Smooth muscle cell (in vitro differentiated cells): ENCODE results near the gene CYP19A1. TPM values are rescaled to one million over a fixed set of nuclear protein-coding genes. Genes with fewer than 3 reads are reported as not detected.

ENCODE experiments used
- DNase-seq: peaks from one replicate; lab custom pipeline; 2025; ENCODE audit not compliant: unreplicated experiment; lab: John Stamatoyannopoulos, UW
- H2AFZ ChIP-seq: fragments of 200-600 bp; sonication (generic); 2 replicates; pipeline ENCODE4 v1.6.0; 2016; ENCODE audit warnings: antibody characterized with exemption, low read depth, mild to moderate bottlenecking
- H3F3A ChIP-seq: fragments of 200-600 bp; sonication (generic); 2 replicates; pipeline ENCODE4 v1.6.0; 2017; ENCODE audit warnings: antibody characterized with exemption, low read depth
- H3K27ac ChIP-seq: fragments of 200-600 bp; sonication (generic); 2 replicates; pipeline ENCODE4 v1.5.1; 2016; ENCODE audit warnings: low read depth, mild to moderate bottlenecking
- H3K27me3 ChIP-seq: fragments of 200-600 bp; sonication (generic); 2 replicates; pipeline ENCODE4 v1.6.1; 2016; ENCODE audit warnings: low read depth, mild to moderate bottlenecking
- H3K36me3 ChIP-seq: fragments of 200-600 bp; sonication (generic); 2 replicates; pipeline ENCODE4 v1.5.1; 2016; ENCODE audit warnings: low read depth
- H3K4me1 ChIP-seq: fragments of 200-600 bp; sonication (generic); 2 replicates; pipeline ENCODE4 v1.5.1; 2016; ENCODE audit warnings: low read depth
- H3K4me2 ChIP-seq: fragments of 200-600 bp; sonication (generic); 2 replicates; pipeline ENCODE4 v1.6.0; 2016; ENCODE audit warnings: mild to moderate bottlenecking
- H3K4me3 ChIP-seq: fragments of 200-600 bp; sonication (generic); 2 replicates; pipeline ENCODE4 v1.5.1; 2016; ENCODE audit warnings: mild to moderate bottlenecking
- H3K79me2 ChIP-seq: fragments of 200-600 bp; sonication (generic); 2 replicates; pipeline ENCODE4 v1.6.0; 2016; ENCODE audit warnings: low read depth, mild to moderate bottlenecking
- H3K9ac ChIP-seq: fragments of 200-600 bp; sonication (generic); 2 replicates; pipeline ENCODE4 v1.6.0; 2016; ENCODE audit warnings: low read depth
- H3K9me3 ChIP-seq: fragments of 200-600 bp; sonication (generic); replicated peaks from 2 replicates; pipeline ENCODE4 v1.5.1; 2016; ENCODE audit warnings: low read depth
- H4K20me1 ChIP-seq: fragments of 200-600 bp; sonication (generic); 2 replicates; pipeline ENCODE4 v1.6.0; 2016; ENCODE audit warnings: low read depth
- WGBS: methylation state at CpG from one replicate; pipeline ENCODE4 v1.1.7; 2016; ENCODE audit warnings: low lambda C conversion rate; 5-methylcytosine and 5-hydroxymethylcytosine counted together
- polyA plus RNA-seq: library from polyadenylated mRNA; unstranded; fragments of >200 nt; fragmentation: Nextera tagmentation; extraction: Ambion mirVana; gene quantifications from 2 replicates; pipeline ENCODE4 v1.2.1, GENCODE V29; 2016
- total RNA-seq: library from RNA; depleted of rRNA; stranded (reverse); fragments of >200 nt; gene quantifications from 2 replicates; pipeline ENCODE4 v1.2.3, GENCODE V29; 2014
- TF ChIP-seq, protein P1 (sequence below): fragments of 200-600 bp; sonication (generic); IDR thresholded peaks from 2 replicates; pipeline ENCODE4 v1.5.1; 2017; ENCODE audit warnings: borderline replicate concordance, mild to moderate bottlenecking, antibody characterized with exemption; ENCODE audit not compliant: insufficient read depth, poor library complexity, severe bottlenecking

CYP19A1 gene
- total and polyA plus RNA-seq, 2 experiments from 2014 or later, result not detected

DNA sequence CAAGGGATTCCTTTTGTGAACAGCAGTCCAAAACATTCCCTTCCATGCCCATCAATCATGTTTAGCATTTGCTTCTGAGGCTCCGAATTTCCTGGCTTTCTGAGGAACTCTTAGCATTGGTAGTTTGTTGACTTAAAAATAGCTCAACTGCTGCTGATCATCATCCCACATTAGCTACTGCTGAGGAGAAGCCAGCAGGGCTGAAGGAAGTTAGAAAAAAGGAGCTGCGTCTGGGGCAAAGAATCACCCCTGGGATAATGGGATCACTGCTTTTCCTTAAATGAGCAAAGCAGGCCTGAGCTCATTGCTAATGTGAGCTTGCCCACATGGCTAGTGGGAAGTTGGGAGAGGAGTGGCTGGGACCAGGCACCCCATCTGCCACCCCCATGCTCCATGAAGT lies 39.8 kb downstream of the CYP19A1 start:
- no peaks in the 10 kb centered on the region for H3F3A ChIP-seq
- TF ChIP-seq, protein P1, sequence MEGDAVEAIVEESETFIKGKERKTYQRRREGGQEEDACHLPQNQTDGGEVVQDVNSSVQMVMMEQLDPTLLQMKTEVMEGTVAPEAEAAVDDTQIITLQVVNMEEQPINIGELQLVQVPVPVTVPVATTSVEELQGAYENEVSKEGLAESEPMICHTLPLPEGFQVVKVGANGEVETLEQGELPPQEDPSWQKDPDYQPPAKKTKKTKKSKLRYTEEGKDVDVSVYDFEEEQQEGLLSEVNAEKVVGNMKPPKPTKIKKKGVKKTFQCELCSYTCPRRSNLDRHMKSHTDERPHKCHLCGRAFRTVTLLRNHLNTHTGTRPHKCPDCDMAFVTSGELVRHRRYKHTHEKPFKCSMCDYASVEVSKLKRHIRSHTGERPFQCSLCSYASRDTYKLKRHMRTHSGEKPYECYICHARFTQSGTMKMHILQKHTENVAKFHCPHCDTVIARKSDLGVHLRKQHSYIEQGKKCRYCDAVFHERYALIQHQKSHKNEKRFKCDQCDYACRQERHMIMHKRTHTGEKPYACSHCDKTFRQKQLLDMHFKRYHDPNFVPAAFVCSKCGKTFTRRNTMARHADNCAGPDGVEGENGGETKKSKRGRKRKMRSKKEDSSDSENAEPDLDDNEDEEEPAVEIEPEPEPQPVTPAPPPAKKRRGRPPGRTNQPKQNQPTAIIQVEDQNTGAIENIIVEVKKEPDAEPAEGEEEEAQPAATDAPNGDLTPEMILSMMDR, result no peak
- 65% methylated on average over 2 of the region's 2 CpGs for WGBS
- no peak overlapping the region for H3K4me3 ChIP-seq
- no peaks in the 10 kb centered on the region for H3K36me3 ChIP-seq
- no peaks in the 10 kb centered on the region for H3K9me3 ChIP-seq
- no peaks in the 10 kb centered on the region for H4K20me1 ChIP-seq
- no peak overlapping the region for H3K4me2 ChIP-seq
- no peaks in the 10 kb centered on the region for H3K79me2 ChIP-seq
- H3K9ac ChIP-seq, result no peak overlapping the region
- H3K27me3 ChIP-seq, result no peaks in the 10 kb centered on the region
- DNase-seq, result no peak
- no peak overlapping the region for H2AFZ ChIP-seq
- H3K27ac ChIP-seq, result no peak overlapping the region
- no peaks in the 10 kb centered on the region for H3K4me1 ChIP-seq

GRCh38 chr15:51290720-51291119 lies 47.7 kb downstream of the CYP19A1 start:
- WGBS, result 90% methylated on average over 4 of the region's 4 CpGs
- Histone ChIP-seq H3K9ac (no peak overlapping the region), H3K4me3 (no peak overlapping the region), H3K79me2 (no peaks in the 10 kb centered on the region), H3K9me3 (no peaks in the 10 kb centered on the region), H3K4me1 (no peaks in the 10 kb centered on the region), H2AFZ (no peak overlapping the region), H4K20me1 (no peaks in the 10 kb centered on the region), H3K36me3 (no peaks in the 10 kb centered on the region), H3K4me2 (no peak overlapping the region), H3K27ac (no peak overlapping the region), H3K27me3 (no peaks in the 10 kb centered on the region), H3F3A (no peaks in the 10 kb centered on the region)
- TF ChIP-seq, protein P1, result no peak
- DNase-seq, result no peak

GRCh38 chr15:51289290-51289689 lies 49.1 kb downstream of the CYP19A1 start:
- Histone ChIP-seq H3K4me3 (no peak overlapping the region), H4K20me1 (no peaks in the 10 kb centered on the region), H3K36me3 (no peaks in the 10 kb centered on the region), H3K4me2 (no peak overlapping the region), H3F3A (no peaks in the 10 kb centered on the region), H3K27me3 (no peaks in the 10 kb centered on the region), H3K4me1 (no peaks in the 10 kb centered on the region), H3K9ac (no peak overlapping the region), H3K79me2 (no peaks in the 10 kb centered on the region), H2AFZ (no peak overlapping the region), H3K9me3 (no peaks in the 10 kb centered on the region), H3K27ac (no peak overlapping the region)
- no peak for DNase-seq
- 76% methylated on average over 1 of the region's 1 CpG for WGBS
- TF ChIP-seq, protein P1, result no peak

GRCh38 chr15:51288143-51289065 lies 50.0 kb downstream of the CYP19A1 start:
- Histone ChIP-seq H4K20me1 (no peaks in the 10 kb centered on the region), H3K79me2 (no peaks in the 10 kb centered on the region), H3K27ac (no peak overlapping the region), H3F3A (no peaks in the 10 kb centered on the region), H3K36me3 (no peaks in the 10 kb centered on the region), H3K4me1 (no peaks in the 10 kb centered on the region), H3K27me3 (no peaks in the 10 kb centered on the region), H3K4me3 (no peak overlapping the region), H3K9ac (no peak overlapping the region), H3K9me3 (no peaks in the 10 kb centered on the region), H2AFZ (no peak overlapping the region), H3K4me2 (no peak overlapping the region)
- 75% methylated on average over 13 of the region's 13 CpGs for WGBS
- no peak for DNase-seq
- TF ChIP-seq, protein P1, result no peak
